SK-N-SH (cell line): Measurements from ENCODE around the gene LRSAM1.

Experiments used
- CHD2 ChIP-seq: fragments of 150-350 bp; IDR thresholded peaks from 2 replicates; pipeline ENCODE4 v1.6.1; 2018; ENCODE audit warnings: low read length; ENCODE audit not compliant: partially characterized antibody
- CTCF ChIP-seq: fragments of 200-600 bp; sonication (generic); IDR thresholded peaks from 2 replicates; pipeline ENCODE4 v1.6.1; 2017; ENCODE audit warnings: antibody characterized with exemption, mild to moderate bottlenecking, moderate library complexity
- EP300 ChIP-seq, 2 experiments: IDR thresholded peaks; 2 replicates each; pipeline versions ENCODE4 v1.4.0 to v1.6.1; 2012; ENCODE audit warnings: borderline replicate concordance in 1 of 2, low read depth in 1 of 2, low read length in 1 of 2
- EZH2phosphoT487 ChIP-seq: fragments of 200-600 bp; sonication (generic); IDR thresholded peaks from 2 replicates; pipeline ENCODE4 v1.6.1; 2017; ENCODE audit warnings: low read depth, mixed run types, mild to moderate bottlenecking, antibody characterized with exemption, moderate library complexity, borderline replicate concordance
- JUND ChIP-seq: IDR thresholded peaks from 2 replicates; pipeline ENCODE4 v1.4.0; 2012
- MXI1 ChIP-seq: IDR thresholded peaks from 2 replicates; pipeline ENCODE4 v1.6.1; 2012; ENCODE audit warnings: mild to moderate bottlenecking, low read depth, low read length, improper control_type of control experiment
- POLR2AphosphoS5 ChIP-seq: IDR thresholded peaks from 2 replicates; pipeline ENCODE4 v1.6.1; 2012; ENCODE audit warnings: low read depth, low read length
- RAD21 ChIP-seq: IDR thresholded peaks from 2 replicates; pipeline ENCODE4 v1.6.1; 2012; ENCODE audit warnings: mild to moderate bottlenecking, low read length
- RCOR1 ChIP-seq: fragments of 150-350 bp; IDR thresholded peaks from 2 replicates; pipeline ENCODE4 v1.6.1; 2017; ENCODE audit warnings: antibody characterized with exemption, low read length
- REST ChIP-seq: IDR thresholded peaks from 2 replicates; pipeline ENCODE4 v1.6.1; 2012; ENCODE audit warnings: mild to moderate bottlenecking, low read depth, low read length, moderate library complexity
- RFX5 ChIP-seq: IDR thresholded peaks from 2 replicates; pipeline ENCODE4 v1.6.1; 2012; ENCODE audit warnings: mild to moderate bottlenecking, improper control_type of control experiment, low read length
- SIN3A ChIP-seq: IDR thresholded peaks from 2 replicates; pipeline ENCODE4 v1.6.1; 2012; ENCODE audit warnings: low read depth, mild to moderate bottlenecking, low read length, moderate library complexity, borderline replicate concordance
- TAF1 ChIP-seq: IDR thresholded peaks from 2 replicates; pipeline ENCODE4 v1.6.1; 2012; ENCODE audit warnings: low read depth, mild to moderate bottlenecking, low read length, moderate library complexity, borderline replicate concordance
- ZBTB33 ChIP-seq: IDR thresholded peaks from 2 replicates; pipeline ENCODE4 v1.4.0; 2012; ENCODE audit warnings: low read depth, borderline replicate concordance

DNA sequence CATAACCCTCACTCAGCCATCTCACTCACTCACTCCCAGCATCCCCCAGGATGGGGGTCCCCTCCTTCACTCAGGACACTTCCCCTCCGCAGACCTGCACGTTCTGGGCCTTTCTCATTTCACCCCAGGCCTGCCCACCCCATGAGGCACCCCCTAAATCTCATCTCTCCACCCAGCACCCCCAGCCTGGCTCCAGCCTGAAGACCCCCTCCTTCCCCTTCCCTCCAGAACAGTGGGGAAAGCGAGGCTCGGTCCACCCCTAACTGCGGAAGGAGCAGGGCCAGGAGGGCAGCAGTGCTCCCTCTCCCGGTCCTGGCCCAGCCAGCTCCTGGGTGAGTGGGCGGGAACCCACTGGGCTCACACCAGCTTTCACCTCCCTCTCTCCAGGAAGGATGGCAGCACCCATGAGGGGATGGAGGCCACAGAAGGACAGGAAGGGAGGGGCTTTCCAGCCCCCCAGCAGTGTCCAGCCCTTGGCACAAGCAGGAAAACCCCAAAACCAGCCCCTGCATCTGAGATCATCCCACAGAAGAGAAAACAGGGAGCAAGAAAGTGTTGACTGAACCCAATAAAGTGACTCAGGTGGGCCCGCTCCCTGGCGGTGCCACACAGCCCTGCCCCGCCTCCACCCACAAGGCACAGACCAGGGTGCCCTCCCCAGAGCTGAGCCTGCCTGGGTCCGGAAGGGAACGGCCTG, 55.0 kb downstream of the LRSAM1 start:
- TF ChIP-seq SIN3A (no peak), EP300 (IDR thresholded peaks at IDR 0.05; ENCODE audit: borderline replicate concordance in 1 of 2, low read depth in 1 of 2, low read length in 1 of 2) (no peak), CTCF (no peak), POLR2AphosphoS5 (no peak), RAD21 (no peak), RCOR1 (no peak), TAF1 (no peak), EZH2phosphoT487 (no peak), CHD2 (no peak), MXI1 (no peak), RFX5 (no peak), REST (no peak), ZBTB33 (no peak), JUND (no peak)
